Lung (tissue), 12 donors: Measurements from ENCODE around the gene VPREB1. TPM values are rescaled to one million over a fixed set of nuclear protein-coding genes. Genes with fewer than 3 reads are reported as not detected.
"Not testable (repeated sequence)": the region's sequence is repeated elsewhere in the genome, so short reads cannot be mapped to it uniquely, and the experiment has no call there.

Experiments used
- ATAC-seq: fragments of 200-7000 bp; cut with Tn5 transposase; one replicate; pipeline ENCODE4 v1.9.1; 2020; ENCODE audit warnings: moderate number of reproducible peaks; ENCODE audit not compliant: insufficient read depth, low FRiP score
- DNase-seq, 3 donors: peaks; one replicate each; pipeline ENCODE4 v3.0.0-alpha.2; 2013 to 2017
- H3K27ac ChIP-seq, 2 donors: one replicate each; pipeline ENCODE4 v1.5.1; 2013; ENCODE audit warnings: mild to moderate bottlenecking in 2 of 2, moderate library complexity in 2 of 2, control low read depth in 1 of 2, inconsistent platforms in 1 of 2, low read depth in 1 of 2, low read length in 1 of 2
- H3K27me3 ChIP-seq, 3 donors: one replicate each; pipeline ENCODE4 v1.5.1; 2013; ENCODE audit warnings: low read length in 2 of 3; ENCODE audit not compliant: control insufficient read depth in 3 of 3, insufficient read depth in 3 of 3
- H3K36me3 ChIP-seq, 4 donors: one replicate each; pipeline ENCODE4 v1.5.1; 2013; ENCODE audit warnings: low read length in 4 of 4, mild to moderate bottlenecking in 1 of 4, moderate library complexity in 1 of 4; ENCODE audit not compliant: control insufficient read depth in 4 of 4, insufficient read depth in 4 of 4
- H3K4me1 ChIP-seq, 5 donors: one replicate each; pipeline ENCODE4 v1.5.1; 2013; ENCODE audit warnings: low read length in 5 of 5, mild to moderate bottlenecking in 2 of 5, moderate library complexity in 1 of 5; ENCODE audit not compliant: control insufficient read depth in 5 of 5, insufficient read depth in 5 of 5
- H3K4me3 ChIP-seq: one replicate; pipeline ENCODE4 v1.5.1; 2013; ENCODE audit warnings: mild to moderate bottlenecking, control low read depth, moderate library complexity
- H3K9ac ChIP-seq, 2 donors: one replicate each; pipeline ENCODE4 v1.5.1; 2013; ENCODE audit warnings: low read length in 2 of 2, control low read depth in 1 of 2; ENCODE audit not compliant: insufficient read depth in 1 of 2
- H3K9me3 ChIP-seq, 4 donors: one replicate each; pipeline ENCODE4 v1.5.1; 2013; ENCODE audit warnings: low read length in 3 of 4, mild to moderate bottlenecking in 1 of 4, moderate library complexity in 1 of 4; ENCODE audit not compliant: control insufficient read depth in 4 of 4, insufficient read depth in 3 of 4
- WGBS, 2 donors: extraction: QIAGEN DNeasy Blood & Tissue Kit; methylation state at CpG; one replicate each; pipeline ENCODE4 v1.1.7; 2013; 5-methylcytosine and 5-hydroxymethylcytosine counted together
- polyA plus RNA-seq, 2 donors: library from polyadenylated mRNA; stranded (reverse); fragments of 200-250 nt; gene quantifications; one replicate each; pipeline ENCODE4 v1.2.1, GENCODE V29; 2013
- total RNA-seq, 2 donors: library from RNA; depleted of rRNA in 1 of 2; stranded (reverse); fragments of >200 nt in 1 of 2; gene quantifications; one replicate each; pipeline ENCODE4 v1.2.1, GENCODE V29; 2014 to 2021
- TF ChIP-seq, protein P1 (sequence below): IDR thresholded peaks from 2 replicates; pipeline ENCODE4 v1.5.1; 2012; ENCODE audit warnings: mild to moderate bottlenecking; ENCODE audit errors: control extremely low read depth, extremely low read depth
- donor health status: control.
- donor health status: control.
- donor health status: Bipolar disorder and iron deficiency.
- donor health status: healthy.
- donor health status: DM: yes; HTN: yes; CAD: no.

VPREB1 gene
- total and polyA plus RNA-seq, 4 donors = 0.11 TPM; not detected in 3

DNA sequence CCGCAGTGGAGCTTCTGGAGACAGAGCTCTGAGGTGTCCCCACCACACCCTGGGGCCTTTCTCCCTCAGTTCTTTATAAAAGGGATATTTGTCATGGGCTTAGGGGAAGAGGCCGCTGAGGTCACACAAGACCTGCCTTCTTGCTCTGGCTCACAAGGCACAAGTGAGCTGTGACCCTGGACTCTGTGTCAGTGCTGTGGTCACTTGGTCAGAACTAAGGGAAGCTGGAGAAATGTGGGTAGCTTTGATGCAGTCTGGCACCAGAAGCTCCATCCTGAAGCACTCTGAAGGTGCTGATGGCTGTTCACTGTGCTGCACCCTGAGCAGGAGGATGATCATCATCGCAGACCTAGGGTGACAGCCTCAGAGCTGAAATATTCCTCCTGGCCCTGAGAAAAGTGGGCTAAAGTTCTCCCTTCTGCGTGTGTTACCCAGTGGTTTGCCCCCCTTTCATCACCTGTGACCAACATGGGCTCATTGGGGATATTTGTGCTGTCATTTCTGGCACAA, 28.1 kb upstream of the VPREB1 start:
- TF ChIP-seq, protein P1, sequence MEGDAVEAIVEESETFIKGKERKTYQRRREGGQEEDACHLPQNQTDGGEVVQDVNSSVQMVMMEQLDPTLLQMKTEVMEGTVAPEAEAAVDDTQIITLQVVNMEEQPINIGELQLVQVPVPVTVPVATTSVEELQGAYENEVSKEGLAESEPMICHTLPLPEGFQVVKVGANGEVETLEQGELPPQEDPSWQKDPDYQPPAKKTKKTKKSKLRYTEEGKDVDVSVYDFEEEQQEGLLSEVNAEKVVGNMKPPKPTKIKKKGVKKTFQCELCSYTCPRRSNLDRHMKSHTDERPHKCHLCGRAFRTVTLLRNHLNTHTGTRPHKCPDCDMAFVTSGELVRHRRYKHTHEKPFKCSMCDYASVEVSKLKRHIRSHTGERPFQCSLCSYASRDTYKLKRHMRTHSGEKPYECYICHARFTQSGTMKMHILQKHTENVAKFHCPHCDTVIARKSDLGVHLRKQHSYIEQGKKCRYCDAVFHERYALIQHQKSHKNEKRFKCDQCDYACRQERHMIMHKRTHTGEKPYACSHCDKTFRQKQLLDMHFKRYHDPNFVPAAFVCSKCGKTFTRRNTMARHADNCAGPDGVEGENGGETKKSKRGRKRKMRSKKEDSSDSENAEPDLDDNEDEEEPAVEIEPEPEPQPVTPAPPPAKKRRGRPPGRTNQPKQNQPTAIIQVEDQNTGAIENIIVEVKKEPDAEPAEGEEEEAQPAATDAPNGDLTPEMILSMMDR = no peak
- H3K4me1 ChIP-seq = no peaks in the 10 kb centered on the region
- no peaks in the 10 kb centered on the region for H3K36me3 ChIP-seq
- 75 to 80% methylated on average over 4 of the region's 4 CpGs for WGBS, 2 donors
- DNase-seq (no peak), ATAC-seq (no peak)
- no peaks in the 10 kb centered on the region for H3K9me3 ChIP-seq
- no peak overlapping the region for H3K9ac ChIP-seq
- no peak overlapping the region for H3K4me3 ChIP-seq
- H3K27me3 ChIP-seq = peaks cover 0 to 5% (median 0%) of the 10 kb centered on the region in 3 donors
- H3K27ac ChIP-seq = no peak overlapping the region

DNA sequence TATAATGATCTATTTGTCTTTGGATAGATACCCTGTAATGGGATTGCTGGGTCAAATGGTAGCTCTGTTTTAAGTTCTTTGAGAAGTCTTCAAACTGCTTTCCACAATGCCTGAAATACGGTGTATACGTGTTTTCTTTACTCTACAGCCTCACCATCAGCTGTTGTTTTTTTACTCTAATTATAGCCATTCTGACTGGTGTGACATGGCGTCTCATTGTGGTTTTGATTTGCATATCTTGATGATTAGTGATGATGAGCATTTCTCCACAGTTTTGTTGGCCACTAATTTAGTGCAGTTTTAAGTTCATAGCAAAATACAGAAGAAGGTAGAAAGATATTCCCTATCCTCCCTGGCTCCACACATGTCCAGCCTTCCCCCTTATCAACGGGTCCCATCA, 26.3 kb upstream of the VPREB1 start:
- Histone ChIP-seq H3K9me3 (no peaks in the 10 kb centered on the region), H3K27ac (no peak overlapping the region), H3K27me3 (peaks cover 0 to 2% (median 0%) of the 10 kb centered on the region in 3 donors), H3K9ac (no peak overlapping the region), H3K4me3 (no peak overlapping the region), H3K4me1 (no peaks in the 10 kb centered on the region), H3K36me3 (no peaks in the 10 kb centered on the region)
- no peak for DNase-seq
- TF ChIP-seq, protein P1 = no peak
- 19 to 21% methylated on average over 4 of the region's 4 CpGs for WGBS, 2 donors
- ATAC-seq = no peak

DNA sequence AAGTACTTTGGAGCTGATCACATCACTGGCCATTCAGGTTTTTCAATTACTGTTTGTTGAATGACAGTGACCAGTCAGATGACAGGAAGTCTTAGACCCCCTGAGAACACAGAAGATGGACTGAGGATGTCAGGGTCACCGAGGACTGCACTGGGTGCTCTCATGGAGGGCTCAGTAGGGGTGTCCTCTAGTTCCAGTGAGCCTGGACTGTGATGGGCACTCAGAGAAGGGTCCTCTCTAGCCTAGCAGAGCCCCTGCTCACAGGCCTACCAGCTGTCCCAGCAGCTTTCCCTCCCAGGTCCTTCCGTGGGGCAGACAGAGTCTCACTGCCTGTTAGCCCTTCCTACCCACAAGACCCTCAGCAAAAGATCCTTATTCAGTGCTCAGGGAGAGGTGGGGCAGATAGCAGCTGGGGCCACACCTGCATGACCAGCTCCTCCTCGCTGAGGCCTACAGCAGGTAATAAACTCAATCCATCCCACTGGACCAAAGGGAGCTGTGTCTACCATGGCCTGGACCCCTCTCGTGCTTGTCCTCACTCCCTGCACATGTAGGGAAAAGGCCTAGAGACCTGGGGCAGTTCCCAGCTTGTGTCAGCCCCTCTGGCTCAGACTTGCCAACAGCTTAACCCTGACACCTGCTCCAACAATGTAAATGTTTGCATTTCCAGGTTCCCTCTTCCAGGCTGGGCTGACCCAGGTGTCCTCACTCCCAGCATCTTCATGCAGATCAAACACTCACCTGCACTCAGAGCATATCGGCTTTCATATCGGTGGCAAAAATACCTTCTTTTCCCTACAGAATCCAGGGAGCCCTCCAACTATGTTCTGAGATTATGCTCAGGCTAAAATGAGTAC, 25.2 kb upstream of the VPREB1 start:
- no peak for DNase-seq
- TF ChIP-seq, protein P1 = no peak
- no peak overlapping the region for H3K9ac ChIP-seq
- no peaks in the 10 kb centered on the region for H3K9me3 ChIP-seq
- WGBS, 2 donors = 54 to 60% methylated on average over 6 of the region's 6 CpGs
- ATAC-seq = no peak
- no peak overlapping the region for H3K4me3 ChIP-seq
- peaks cover 0 to 2% (median 0%) of the 10 kb centered on the region in 3 donors for H3K27me3 ChIP-seq
- no peak overlapping the region for H3K27ac ChIP-seq
- no peaks in the 10 kb centered on the region for H3K36me3 ChIP-seq
- H3K4me1 ChIP-seq = no peaks in the 10 kb centered on the region

DNA sequence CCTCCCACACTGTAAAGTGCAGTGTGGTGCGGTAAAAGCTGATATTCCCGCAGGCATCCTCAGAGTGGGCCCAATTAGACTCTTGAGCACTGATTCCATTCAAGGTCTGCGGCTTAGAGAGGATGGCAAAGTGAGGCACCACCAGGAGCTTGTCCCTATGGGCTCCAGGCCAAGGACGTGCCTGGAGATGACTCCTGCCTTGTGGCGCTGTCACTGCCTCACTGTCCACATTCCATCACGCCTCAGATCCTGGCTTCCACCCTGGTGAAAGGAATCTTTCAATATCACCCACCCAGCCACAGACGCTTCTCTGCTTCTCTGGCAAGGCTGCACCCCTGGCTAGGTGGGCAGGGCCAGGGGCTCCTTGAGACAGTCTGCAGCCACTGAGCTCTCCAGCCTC, 23.5 kb upstream of the VPREB1 start:
- ATAC-seq, DNase-seq, H3K27me3 ChIP-seq, H3K4me1 ChIP-seq, H3K4me3 ChIP-seq, H3K36me3 ChIP-seq, H3K27ac ChIP-seq, H3K9ac ChIP-seq, H3K9me3 ChIP-seq: not testable (repeated sequence)
- no CpG with 5 or more reads among the region's 7 CpGs for WGBS, 2 donors
